ENCODE results near the gene ARL4C.

The ARL4C gene

DNA sequence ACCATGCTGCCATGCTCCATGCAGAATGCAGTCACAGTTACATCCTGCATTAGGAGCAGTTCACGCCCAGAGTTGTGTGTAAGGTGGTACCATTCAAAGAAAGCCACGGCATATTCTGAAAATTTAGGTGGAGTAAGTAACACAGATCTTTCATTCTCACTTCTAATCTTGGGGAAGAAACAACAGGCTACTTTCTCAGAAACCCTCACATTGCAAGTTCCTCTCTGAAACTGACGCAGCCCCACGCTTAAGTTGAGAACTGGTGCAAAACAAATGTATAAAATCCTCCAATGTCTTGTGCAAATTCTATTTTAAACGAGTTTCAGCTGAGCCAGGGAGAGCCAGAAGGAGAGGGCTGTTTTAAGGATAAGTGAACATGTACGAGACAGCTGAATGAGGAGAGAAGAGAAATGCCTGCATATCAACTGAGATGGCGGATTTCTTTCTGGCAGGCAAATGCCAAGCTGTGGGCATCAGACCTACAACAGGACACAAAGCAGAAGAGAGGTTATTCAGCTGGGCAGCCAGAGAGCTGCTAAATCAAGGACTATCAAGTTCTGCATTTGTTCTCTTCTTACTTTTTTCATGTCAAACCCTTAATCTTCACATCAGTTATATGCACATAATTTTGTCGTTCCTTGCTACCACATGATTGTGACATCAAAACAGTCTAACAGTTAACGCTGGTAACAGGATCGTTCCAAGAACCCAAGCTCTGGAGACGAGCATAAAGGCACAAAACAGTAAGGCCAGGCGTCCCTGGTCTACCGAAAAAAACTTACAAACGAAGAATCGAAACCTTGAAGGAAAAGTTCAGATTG is 6.4 kb downstream of the ARL4C start:
- H3K4me2 ChIP-seq (ENCODE audit: low read depth, low read length, poor library complexity, severe bottlenecking): no peak overlapping the region
- H4K20me1 ChIP-seq (ENCODE audit: low read depth, low read length): no peaks in the 10 kb centered on the region
- H3K27me3 ChIP-seq (ENCODE audit: low read length): no peaks in the 10 kb centered on the region
- no peak overlapping the region for H3K4me3 ChIP-seq (ENCODE audit: insufficient read depth, low read length, poor library complexity, severe bottlenecking)
- no peaks in the 10 kb centered on the region for H3K36me3 ChIP-seq (ENCODE audit: low read length)
- no peaks in the 10 kb centered on the region for H3K79me2 ChIP-seq (ENCODE audit: insufficient read depth, low read length)
- H2AFZ ChIP-seq (ENCODE audit: low read depth, low read length, severe bottlenecking): no peak overlapping the region
- no peak for TF ChIP-seq EZH2phosphoT487 (conservative IDR thresholded peaks at IDR 0.05; ENCODE audit: low read length)
- TF ChIP-seq, protein P1, sequence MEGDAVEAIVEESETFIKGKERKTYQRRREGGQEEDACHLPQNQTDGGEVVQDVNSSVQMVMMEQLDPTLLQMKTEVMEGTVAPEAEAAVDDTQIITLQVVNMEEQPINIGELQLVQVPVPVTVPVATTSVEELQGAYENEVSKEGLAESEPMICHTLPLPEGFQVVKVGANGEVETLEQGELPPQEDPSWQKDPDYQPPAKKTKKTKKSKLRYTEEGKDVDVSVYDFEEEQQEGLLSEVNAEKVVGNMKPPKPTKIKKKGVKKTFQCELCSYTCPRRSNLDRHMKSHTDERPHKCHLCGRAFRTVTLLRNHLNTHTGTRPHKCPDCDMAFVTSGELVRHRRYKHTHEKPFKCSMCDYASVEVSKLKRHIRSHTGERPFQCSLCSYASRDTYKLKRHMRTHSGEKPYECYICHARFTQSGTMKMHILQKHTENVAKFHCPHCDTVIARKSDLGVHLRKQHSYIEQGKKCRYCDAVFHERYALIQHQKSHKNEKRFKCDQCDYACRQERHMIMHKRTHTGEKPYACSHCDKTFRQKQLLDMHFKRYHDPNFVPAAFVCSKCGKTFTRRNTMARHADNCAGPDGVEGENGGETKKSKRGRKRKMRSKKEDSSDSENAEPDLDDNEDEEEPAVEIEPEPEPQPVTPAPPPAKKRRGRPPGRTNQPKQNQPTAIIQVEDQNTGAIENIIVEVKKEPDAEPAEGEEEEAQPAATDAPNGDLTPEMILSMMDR (IDR thresholded peaks at IDR 0.05; ENCODE audit: insufficient read depth, low read length, poor library complexity, severe bottlenecking): no peak
- H3K9me3 ChIP-seq (ENCODE audit: insufficient read depth, low read length): no peaks in the 10 kb centered on the region
- no peaks in the 10 kb centered on the region for H3F3A ChIP-seq (ENCODE audit: insufficient read depth)
- H3K9ac ChIP-seq (ENCODE audit: low read length): no peak overlapping the region
- H3K27ac ChIP-seq (ENCODE audit: low read depth, low read length): no peak overlapping the region
- no peaks in the 10 kb centered on the region for H3K9me2 ChIP-seq (replicated peaks; ENCODE audit: insufficient read depth, low read length)

DNA sequence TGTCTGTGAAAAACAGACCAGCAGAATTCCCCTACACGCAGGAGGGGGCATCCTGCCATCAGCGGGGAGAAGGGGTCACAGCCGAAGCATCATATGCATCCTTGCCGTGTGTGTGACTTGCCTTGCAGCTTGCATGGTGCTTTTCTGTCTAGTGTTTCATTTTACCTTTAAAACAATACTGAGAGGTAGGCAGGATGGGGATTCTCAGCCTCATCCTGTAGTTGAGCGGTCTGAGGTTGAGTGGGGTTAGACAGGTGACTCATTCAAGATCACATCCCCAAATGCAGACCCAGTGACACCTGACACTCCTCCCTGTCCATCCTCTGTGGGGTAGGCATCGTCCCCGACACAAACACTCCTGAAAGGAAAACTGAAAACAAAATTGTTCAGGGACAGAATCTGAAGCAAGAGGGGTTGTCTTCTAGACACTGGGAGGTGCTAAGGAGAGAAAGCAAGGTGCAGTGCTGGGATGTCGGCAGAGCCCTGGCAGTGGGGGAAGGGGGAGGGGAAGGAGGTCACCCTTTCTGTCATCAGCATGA is 7.9 kb downstream of the ARL4C start:
- Histone ChIP-seq H4K20me1 (ENCODE audit: low read depth, low read length) (no peaks in the 10 kb centered on the region), H2AFZ (ENCODE audit: low read depth, low read length, severe bottlenecking) (no peak overlapping the region), H3K36me3 (ENCODE audit: low read length) (no peaks in the 10 kb centered on the region), H3K9me2 (replicated peaks; ENCODE audit: insufficient read depth, low read length) (no peaks in the 10 kb centered on the region), H3K9ac (ENCODE audit: low read length) (no peak overlapping the region), H3K9me3 (ENCODE audit: insufficient read depth, low read length) (no peaks in the 10 kb centered on the region), H3K79me2 (ENCODE audit: insufficient read depth, low read length) (no peaks in the 10 kb centered on the region), H3K4me3 (ENCODE audit: insufficient read depth, low read length, poor library complexity, severe bottlenecking) (no peak overlapping the region), H3F3A (ENCODE audit: insufficient read depth) (no peaks in the 10 kb centered on the region), H3K27ac (ENCODE audit: low read depth, low read length) (no peak overlapping the region), H3K27me3 (ENCODE audit: low read length) (no peaks in the 10 kb centered on the region), H3K4me2 (ENCODE audit: low read depth, low read length, poor library complexity, severe bottlenecking) (no peak overlapping the region)
- TF ChIP-seq EZH2phosphoT487 (conservative IDR thresholded peaks at IDR 0.05; ENCODE audit: low read length): no peak
- TF ChIP-seq, protein P1 (IDR thresholded peaks at IDR 0.05; ENCODE audit: insufficient read depth, low read length, poor library complexity, severe bottlenecking): no peak

DNA sequence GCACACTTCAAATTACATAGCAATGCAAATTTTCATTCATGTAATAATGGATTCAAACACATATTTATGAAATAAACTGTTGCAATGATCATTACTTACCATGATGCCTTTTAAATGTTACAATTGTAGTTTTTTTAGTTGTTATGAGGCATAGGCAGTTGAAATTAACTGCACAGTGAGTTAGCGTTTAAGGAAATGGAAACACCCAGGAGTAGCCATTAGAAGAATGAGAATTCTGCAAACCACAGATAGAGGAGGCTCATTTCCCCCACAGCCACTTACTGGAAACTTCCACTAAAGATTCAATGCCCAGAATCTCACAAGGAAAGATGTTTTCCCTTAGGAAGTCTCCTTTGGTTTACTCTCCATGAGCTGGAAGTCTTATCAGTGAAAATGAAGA is 8.4 kb downstream of the ARL4C start:
- Histone ChIP-seq H2AFZ (ENCODE audit: low read depth, low read length, severe bottlenecking) (no peak overlapping the region), H3K9me3 (ENCODE audit: insufficient read depth, low read length) (no peaks in the 10 kb centered on the region), H3K9ac (ENCODE audit: low read length) (no peak overlapping the region), H4K20me1 (ENCODE audit: low read depth, low read length) (no peaks in the 10 kb centered on the region), H3F3A (ENCODE audit: insufficient read depth) (no peaks in the 10 kb centered on the region; the same call in 1 of the 2 replicates), H3K9me2 (replicated peaks; ENCODE audit: insufficient read depth, low read length) (no peaks in the 10 kb centered on the region), H3K79me2 (ENCODE audit: insufficient read depth, low read length) (no peaks in the 10 kb centered on the region), H3K4me2 (ENCODE audit: low read depth, low read length, poor library complexity, severe bottlenecking) (no peak overlapping the region), H3K27ac (ENCODE audit: low read depth, low read length) (no peak overlapping the region), H3K4me3 (ENCODE audit: insufficient read depth, low read length, poor library complexity, severe bottlenecking) (no peak overlapping the region), H3K36me3 (ENCODE audit: low read length) (no peaks in the 10 kb centered on the region), H3K27me3 (ENCODE audit: low read length) (no peaks in the 10 kb centered on the region)
- TF ChIP-seq EZH2phosphoT487 (conservative IDR thresholded peaks at IDR 0.05; ENCODE audit: low read length): no peak
- TF ChIP-seq, protein P1 (IDR thresholded peaks at IDR 0.05; ENCODE audit: insufficient read depth, low read length, poor library complexity, severe bottlenecking): no peak

All from SU-DHL-6 (cell line).